ENCODE measurements around the gene LEKR1.
"Not testable (repeated sequence)": the region's sequence is repeated elsewhere in the genome, so short reads cannot be mapped to it uniquely, and the experiment has no call there.

The LEKR1 gene

GRCh38 chr3:156952011-156952410 lies 125.9 kb downstream of the LEKR1 start:
- H3K4me3 ChIP-seq (ENCODE audit: low read depth, low read length): no peak overlapping the region
- DNase-seq (ENCODE audit: low read depth): no peak
- TF ChIP-seq CTCF (IDR thresholded peaks at IDR 0.05; ENCODE audit: insufficient read depth, low read depth, low read length, missing control alignments): no peak

DNA sequence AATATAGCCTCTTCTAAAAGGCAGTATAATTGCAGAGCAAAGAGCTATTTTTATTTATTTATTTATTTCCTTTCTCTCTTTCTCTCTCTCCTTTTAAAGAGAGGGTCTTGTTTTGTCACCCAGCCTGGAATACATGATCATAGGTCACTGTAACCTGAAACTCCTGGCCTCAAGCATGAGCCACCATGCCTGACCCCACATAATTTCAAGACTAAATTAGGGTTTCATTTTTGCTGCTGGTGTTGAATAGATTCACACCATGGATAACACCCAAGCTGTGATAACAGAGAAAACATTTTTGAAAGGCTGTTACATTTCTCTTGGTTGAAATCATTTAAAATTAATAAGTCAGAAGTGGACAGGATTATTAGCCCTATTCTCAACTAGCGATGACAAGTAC lies 131.6 kb downstream of the LEKR1 start:
- peak; percentile 6 for DNase-seq (ENCODE audit: low read depth)
- H3K4me3 ChIP-seq (ENCODE audit: low read depth, low read length): no peak overlapping the region
- no peak for TF ChIP-seq CTCF (IDR thresholded peaks at IDR 0.05; ENCODE audit: insufficient read depth, low read depth, low read length, missing control alignments)

DNA sequence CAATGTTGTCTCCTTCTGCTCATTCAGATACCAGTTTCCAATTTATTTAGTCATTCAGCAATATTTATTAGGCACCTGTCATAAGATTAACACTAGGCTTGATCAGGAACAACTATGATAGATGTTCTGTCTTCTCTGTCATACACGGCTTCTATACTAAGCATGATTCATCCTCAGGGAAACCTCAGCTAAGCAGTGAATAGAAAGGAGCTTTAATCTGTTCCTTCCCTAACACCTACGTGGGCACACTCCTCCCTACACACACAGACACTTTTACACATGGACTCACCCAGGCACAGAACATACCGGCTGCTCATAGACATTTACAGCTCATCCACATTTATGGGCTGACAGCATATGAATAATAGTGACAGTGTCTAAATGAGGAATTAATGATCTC lies 136.9 kb downstream of the LEKR1 start:
- TF ChIP-seq CTCF (IDR thresholded peaks at IDR 0.05; ENCODE audit: insufficient read depth, low read depth, low read length, missing control alignments): no peak
- no peak for DNase-seq (ENCODE audit: low read depth)
- no peak overlapping the region for H3K4me3 ChIP-seq (ENCODE audit: low read depth, low read length)

- TF ChIP-seq CTCF (IDR thresholded peaks at IDR 0.05; ENCODE audit: insufficient read depth, low read depth, low read length, missing control alignments): no peak
- DNase-seq (ENCODE audit: low read depth): no peak
- no peak overlapping the region for H3K4me3 ChIP-seq (ENCODE audit: low read depth, low read length)
Measured at GRCh38 chr3:156964577-156964976, 138.4 kb downstream of the LEKR1 start.

- DNase-seq (ENCODE audit: low read depth); H3K4me3 ChIP-seq (ENCODE audit: low read depth, low read length): not testable (repeated sequence)
Measured at GRCh38 chr3:156966349-156966748, 140.2 kb downstream of the LEKR1 start.

GRCh38 chr3:156973954-156974353 lies 147.8 kb downstream of the LEKR1 start:
- TF ChIP-seq CTCF (IDR thresholded peaks at IDR 0.05; ENCODE audit: insufficient read depth, low read depth, low read length, missing control alignments): no peak
- no peak overlapping the region for H3K4me3 ChIP-seq (ENCODE audit: low read depth, low read length)
- DNase-seq (ENCODE audit: low read depth): no peak

GRCh38 chr3:156974931-156975330 lies 148.8 kb downstream of the LEKR1 start:
- no peak overlapping the region for H3K4me3 ChIP-seq (ENCODE audit: low read depth, low read length)
- TF ChIP-seq CTCF (IDR thresholded peaks at IDR 0.05; ENCODE audit: insufficient read depth, low read depth, low read length, missing control alignments): no peak
- DNase-seq (ENCODE audit: low read depth): no peak

- no peak overlapping the region for H3K4me3 ChIP-seq (ENCODE audit: low read depth, low read length)
- TF ChIP-seq CTCF (IDR thresholded peaks at IDR 0.05; ENCODE audit: insufficient read depth, low read depth, low read length, missing control alignments): no peak
- DNase-seq (ENCODE audit: low read depth): no peak
Measured at GRCh38 chr3:156975721-156976120, 149.6 kb downstream of the LEKR1 start.
